ENCODE results near the gene RTF2.

RTF2 gene

GRCh38 chr20:56439771-56440291 is 28.6 kb upstream of the RTF2 start:
- no peak for DNase-seq

DNA sequence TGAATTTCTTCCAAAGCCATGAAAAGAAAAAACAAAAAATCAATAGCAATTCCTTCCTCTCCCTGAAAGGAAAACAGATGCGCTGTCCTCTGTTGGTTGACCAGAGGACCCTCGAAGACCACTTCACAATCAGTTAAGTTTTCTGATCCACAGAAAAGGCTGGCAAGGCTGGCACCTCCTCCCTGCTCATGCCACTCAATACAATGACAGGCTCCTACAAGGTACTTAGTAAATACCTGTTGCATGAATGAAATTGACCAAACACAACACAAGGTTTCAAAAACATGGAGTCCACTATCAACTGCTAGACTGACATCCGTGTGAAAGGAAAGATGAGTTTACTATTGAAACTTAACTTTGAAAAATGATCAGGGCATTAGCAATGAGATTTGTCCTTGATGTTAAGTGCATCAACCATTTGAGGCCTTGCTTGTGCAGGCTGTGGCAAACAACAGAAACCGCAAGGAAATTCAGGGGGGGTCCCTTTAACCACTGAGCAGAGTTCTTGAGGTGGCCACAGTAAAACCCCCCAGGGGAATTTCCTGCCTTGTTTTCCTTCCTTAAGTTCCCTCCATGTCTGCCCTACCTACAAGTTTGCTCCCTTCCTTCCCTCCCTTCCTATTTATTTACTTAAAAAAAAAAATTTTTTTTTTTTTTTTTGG is 27.9 kb upstream of the RTF2 start:
- no peak for DNase-seq

DNA sequence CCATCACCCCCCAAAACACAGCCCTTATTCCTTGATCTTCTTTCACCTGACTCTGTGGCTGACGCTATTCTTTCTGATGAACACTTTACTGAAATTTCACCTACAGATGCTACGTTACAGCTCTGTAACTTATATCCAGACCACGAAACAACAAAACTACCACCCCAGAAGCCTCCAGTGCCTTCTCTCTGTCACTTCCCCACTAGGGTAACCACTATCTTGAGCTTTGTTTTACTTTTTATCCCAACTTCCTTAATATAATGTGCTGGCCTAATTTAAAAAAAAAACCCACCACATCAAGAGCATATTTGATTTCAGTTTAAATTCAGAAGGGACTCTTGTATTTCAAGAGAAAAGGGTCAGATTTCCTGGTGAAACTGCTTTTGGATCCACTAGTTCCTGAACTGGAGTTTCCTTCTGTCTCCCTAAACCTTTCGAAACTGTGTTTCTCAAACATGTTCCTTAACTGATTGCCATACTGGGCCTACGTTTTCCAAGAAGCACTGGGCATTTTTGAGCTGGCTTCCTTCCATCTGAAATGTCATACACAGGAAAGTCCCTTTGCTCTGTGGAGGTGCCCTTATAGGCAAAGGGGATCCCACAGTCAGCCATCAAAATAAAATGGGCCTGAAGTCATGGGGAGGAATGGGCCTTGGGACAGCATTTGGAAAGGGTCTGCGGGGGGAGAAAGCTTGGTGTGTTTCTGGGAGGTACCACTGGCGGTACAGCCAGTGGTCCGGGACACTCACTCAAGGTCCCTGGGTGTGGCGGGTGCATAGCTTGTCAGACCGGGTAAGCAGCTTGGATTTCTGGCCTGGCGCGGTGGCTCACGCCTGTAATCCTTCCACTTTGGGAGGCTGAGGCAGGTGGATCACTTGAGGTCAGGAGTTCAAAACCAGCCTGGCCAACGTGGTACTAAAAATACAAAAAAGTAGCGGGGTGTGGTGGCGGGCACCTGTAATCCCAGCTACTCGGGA is 25.8 kb upstream of the RTF2 start:
- DNase-seq, result no peak

- no peak for DNase-seq
Observed at GRCh38 chr20:56443654-56444540, 24.5 kb upstream of the RTF2 start.

DNA sequence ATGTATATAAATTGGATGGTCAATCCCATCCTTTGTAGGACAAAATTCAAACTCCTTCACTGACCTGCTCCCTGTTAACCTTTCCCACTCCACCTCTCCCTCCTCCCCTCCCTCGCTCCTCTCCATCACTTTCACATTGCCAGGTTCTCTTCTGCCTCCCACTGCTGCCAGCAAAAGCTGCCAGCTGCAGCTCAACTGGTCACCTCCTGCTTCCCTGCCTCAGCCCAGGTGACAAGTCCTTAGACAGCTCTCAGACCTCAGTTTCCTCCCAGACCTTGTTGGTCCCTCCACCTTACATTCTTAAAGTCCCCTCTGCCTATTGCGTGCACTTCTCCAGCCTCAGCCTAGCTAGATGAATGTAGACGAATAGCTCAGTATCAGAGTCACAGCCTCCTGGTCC is 23.3 kb upstream of the RTF2 start:
- DNase-seq, result no peak

DNA sequence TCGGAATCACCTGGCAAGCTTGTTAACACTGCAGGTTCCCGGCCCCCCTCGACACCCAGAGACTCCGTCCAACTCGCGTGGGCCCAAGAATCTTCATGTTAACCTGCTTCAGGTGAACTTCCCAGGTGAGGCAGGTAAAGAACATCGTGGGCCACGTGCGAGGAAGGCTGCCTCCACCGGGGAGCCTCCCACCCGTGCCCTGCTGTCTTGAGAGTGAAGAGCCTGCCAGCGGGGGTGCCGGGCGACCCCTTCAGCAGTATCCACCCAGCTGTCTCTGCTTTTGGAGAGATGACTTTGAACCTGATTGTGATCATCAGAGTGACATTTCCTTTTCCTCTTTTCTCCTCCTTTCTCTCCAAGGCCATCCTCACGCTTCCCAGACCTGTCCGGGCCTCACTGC is 22.9 kb upstream of the RTF2 start:
- DNase-seq, result no peak

DNA sequence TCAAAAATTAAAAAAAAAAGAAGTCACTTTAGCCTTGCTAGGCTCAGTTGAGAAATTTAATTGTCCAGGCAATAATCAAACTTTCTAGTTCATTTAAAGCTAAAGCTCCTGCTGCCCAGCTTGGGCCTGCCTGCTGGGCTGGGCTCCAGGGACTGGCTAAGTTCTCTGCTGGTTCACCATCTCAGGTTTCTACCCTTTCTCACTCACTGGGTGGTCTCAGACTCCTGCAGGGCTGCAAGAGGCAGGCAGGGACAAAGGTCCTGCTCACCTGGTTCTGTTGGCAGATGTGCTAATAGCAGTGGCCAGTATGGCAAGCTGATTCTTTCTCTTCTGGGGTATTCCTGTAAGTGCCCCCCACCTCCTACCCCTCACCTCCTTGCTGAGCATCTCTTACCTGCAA is 21.2 kb upstream of the RTF2 start:
- no peak for DNase-seq

GRCh38 chr20:56449459-56449858 is 19.0 kb upstream of the RTF2 start:
- DNase-seq, result no peak

- no peak for DNase-seq
Observed at GRCh38 chr20:56451056-56451765, 17.2 kb upstream of the RTF2 start.

GRCh38 chr20:56453352-56453751 is 15.1 kb upstream of the RTF2 start:
- no peak for DNase-seq

- no peak for DNase-seq
Observed at GRCh38 chr20:56454754-56455153, 13.7 kb upstream of the RTF2 start.

- no peak for DNase-seq
Observed at GRCh38 chr20:56458206-56458821, 10.1 kb upstream of the RTF2 start.

DNA sequence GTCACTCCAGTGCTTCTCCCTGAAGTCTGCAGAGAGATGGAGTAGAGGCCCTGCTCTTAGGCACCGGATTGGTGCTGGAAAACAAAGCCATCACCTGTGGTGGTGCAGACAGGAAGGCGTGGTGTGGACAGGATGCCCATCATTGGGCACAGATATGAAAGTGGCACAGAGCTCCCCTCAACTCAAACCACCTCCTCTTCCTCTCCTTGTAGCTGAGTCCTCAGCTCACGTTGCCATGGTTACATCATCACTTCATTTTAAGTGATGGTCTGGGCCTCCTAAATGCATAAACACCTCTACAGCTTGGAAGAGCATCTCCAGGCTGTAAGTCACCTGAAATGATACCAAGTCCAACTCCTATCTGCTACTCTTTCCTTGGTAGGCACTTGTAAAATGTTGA is 8.0 kb upstream of the RTF2 start:
- DNase-seq, result no peak

DNA sequence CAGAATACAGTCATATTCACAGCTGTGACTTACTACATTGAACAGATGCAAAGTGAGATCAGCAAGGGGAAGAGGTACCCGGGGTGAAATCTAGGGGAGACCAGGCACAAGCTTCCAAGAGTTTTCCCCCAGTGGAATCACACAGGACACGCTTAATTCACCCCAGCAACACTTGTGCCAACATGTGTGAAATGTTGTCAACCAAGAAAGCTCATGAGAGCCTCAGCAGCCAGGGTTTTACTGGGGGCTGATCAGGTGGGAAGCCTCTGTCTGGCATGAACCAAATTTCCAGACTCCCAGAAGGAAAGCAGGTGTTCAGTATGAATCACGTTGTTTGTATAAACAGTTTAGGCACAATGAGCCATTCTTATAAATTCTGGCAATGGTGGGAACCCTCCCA is 6.9 kb upstream of the RTF2 start:
- DNase-seq, result no peak

DNA sequence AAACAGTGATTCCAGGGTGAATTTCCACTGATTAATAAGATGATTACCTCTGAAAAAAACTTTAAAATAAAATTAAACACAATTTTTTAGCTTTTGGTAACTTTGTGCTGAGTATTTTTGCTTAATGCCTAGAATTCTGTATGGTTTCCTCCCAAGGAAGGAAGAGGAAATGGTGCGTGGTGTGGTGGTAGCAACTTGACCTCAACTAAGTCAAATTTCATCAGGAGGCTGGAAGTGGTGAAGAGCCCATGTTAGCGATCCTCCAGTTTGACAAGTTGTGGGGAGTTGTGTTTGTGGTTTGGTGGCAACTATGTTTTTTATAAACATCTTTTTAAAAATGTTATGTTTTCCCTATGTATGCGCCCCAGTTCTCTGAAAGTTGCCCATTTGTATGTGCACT is 5.0 kb upstream of the RTF2 start:
- DNase-seq, result no peak

- DNase-seq, result no peak
Observed at GRCh38 chr20:56465997-56466396, 2.4 kb upstream of the RTF2 start.

GRCh38 chr20:56467968-56468315 is 485 bp upstream of the RTF2 start:
- DNase-seq, result no peak

DNA sequence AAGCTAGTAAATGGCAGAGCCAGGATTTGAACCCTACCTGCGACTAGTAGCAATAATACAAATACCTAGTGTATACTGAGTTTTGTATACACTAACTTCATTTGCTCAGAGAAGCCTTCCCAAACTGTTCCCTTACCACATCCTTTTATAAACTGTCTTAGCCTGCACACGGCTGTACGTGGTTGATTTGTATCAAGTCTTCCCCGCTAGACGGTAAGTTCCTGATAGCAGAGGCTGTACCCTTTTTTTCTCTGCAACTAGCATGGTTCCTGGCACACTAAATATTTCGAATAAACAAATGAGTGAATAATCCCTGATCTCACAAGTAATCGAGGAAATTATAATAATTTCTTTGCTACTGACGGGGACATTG is 636 bp downstream of the RTF2 start:
- no peak for DNase-seq

- DNase-seq, result no peak
Observed at GRCh38 chr20:56483970-56484369, 15.5 kb downstream of the RTF2 start.

DNA sequence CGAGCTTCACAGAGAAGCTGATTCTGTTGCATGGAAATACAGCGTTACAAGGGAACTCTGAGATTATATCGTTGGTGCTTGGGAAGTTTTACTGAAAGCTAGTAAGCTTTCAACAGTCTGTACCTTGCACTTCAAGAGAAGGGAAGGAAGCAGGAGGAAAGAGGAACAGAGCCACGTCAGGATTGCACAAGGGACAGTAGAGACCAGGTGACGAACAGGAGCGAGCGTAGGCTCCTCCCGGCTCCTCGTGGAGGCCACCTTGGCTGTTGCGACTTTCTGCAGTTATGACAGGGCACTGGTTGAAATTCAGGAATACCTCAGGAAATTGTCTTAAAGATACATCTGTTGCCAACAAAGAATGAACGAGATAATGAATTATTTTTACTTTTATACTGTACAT is 18.8 kb downstream of the RTF2 start:
- no peak for DNase-seq

DNA sequence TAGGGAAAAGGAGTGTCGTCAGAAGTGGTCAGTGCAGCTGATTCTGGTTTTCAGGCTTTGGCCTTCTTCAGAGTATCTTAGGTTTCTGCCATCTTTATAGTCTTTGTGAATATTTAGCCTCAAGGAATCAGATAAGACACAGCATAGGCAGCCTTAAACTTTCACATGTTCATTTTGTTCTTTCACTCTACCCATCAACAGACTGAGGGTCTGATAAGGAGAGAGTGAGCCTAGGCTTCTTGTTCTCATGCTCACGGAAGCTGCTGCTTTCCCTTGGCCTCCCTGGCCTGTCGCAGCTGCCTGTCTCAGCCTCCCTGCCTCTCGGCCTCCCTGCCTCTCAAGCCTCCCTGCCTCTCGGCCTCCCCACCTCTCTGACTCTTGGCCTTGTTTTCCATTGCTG is 20.1 kb downstream of the RTF2 start:
- no peak for DNase-seq

DNA sequence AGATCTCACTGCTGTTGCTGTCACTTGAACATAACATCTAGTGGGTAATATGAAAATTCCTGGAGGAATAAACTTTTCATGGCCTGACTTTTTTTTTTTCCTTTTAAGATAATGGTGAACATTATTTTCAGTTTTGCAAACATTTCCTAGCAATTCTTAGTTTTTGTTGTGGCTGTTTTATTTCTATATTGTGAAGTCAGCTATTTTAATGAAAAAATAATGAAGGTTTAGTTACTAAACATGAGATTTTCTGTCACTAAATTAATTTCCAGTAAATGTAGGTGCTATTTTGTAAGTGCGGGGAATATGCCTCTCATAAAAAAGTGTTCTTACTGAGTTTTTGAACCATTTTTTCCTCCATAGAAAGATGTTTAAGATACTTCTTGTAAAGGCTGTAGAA is 32.7 kb downstream of the RTF2 start:
- no peak for DNase-seq
